GM21390 (cell line): ENCODE data around the gene PSMC3.

Experiments used
- ATAC-seq: cut with Tn5 transposase; IDR thresholded peaks from one replicate; pipeline ENCODE4 v1.9.1; 2021; ENCODE audit not compliant: unreplicated experiment

PSMC3 gene

GRCh38 chr11:47443028-47443700 is 16.9 kb upstream of the PSMC3 start:
- no peak for ATAC-seq

GRCh38 chr11:47442514-47442913 is 16.3 kb upstream of the PSMC3 start:
- ATAC-seq: no peak

GRCh38 chr11:47441421-47441820 is 15.2 kb upstream of the PSMC3 start:
- no peak for ATAC-seq

- no peak for ATAC-seq
These were observed 13.8 kb upstream of the PSMC3 start for GRCh38 chr11:47440054-47440476.

GRCh38 chr11:47438721-47439120 is 12.5 kb upstream of the PSMC3 start:
- no peak for ATAC-seq

GRCh38 chr11:47437746-47438418 is 11.6 kb upstream of the PSMC3 start:
- no peak for ATAC-seq

GRCh38 chr11:47437218-47437745 is 11.0 kb upstream of the PSMC3 start:
- ATAC-seq: no peak

GRCh38 chr11:47436726-47437125 is 10.5 kb upstream of the PSMC3 start:
- ATAC-seq: no peak

- no peak for ATAC-seq
These were observed 9.4 kb upstream of the PSMC3 start for GRCh38 chr11:47435687-47436086.

- no peak for ATAC-seq
These were observed 8.0 kb upstream of the PSMC3 start for GRCh38 chr11:47434011-47434786.

- no peak for ATAC-seq
These were observed 6.9 kb upstream of the PSMC3 start for GRCh38 chr11:47433157-47433556.

- no peak for ATAC-seq
These were observed 5.3 kb upstream of the PSMC3 start for GRCh38 chr11:47431356-47432083.

GRCh38 chr11:47430524-47430923 is 4.3 kb upstream of the PSMC3 start:
- no peak for ATAC-seq

- ATAC-seq: no peak
These were observed 628 bp downstream of the PSMC3 start for GRCh38 chr11:47425611-47426010.

GRCh38 chr11:47418454-47419259 is 7.6 kb downstream of the PSMC3 start:
- no peak for ATAC-seq

- no peak for ATAC-seq
These were observed 8.5 kb downstream of the PSMC3 start for GRCh38 chr11:47417712-47418111.

GRCh38 chr11:47415949-47416472 is 10.2 kb downstream of the PSMC3 start:
- no peak for ATAC-seq

- ATAC-seq: no peak
These were observed 11.0 kb downstream of the PSMC3 start for GRCh38 chr11:47415091-47415854.

- no peak for ATAC-seq
These were observed 11.6 kb downstream of the PSMC3 start for GRCh38 chr11:47414685-47415070.
